H1 (cell line): ENCODE data around the gene CLEC2B. TPM values are rescaled to one million over a fixed set of nuclear protein-coding genes. Genes with fewer than 3 reads are reported as not detected.

Experiments
- CTCF ChIA-PET: fragments of 300-600 bp; sonication (Branson Sonifier 250); formaldehyde crosslinking; loops from one replicate; lab custom pipeline; 2021; ENCODE audit not compliant: partially characterized antibody; lab: Charles Lee
- POLR2A ChIA-PET: fragments of 300-600 bp; sonication (Branson Sonifier 250); formaldehyde crosslinking; loops from one replicate; lab custom pipeline; 2021; ENCODE audit warnings: inconsistent platforms; ENCODE audit not compliant: partially characterized antibody; lab: Charles Lee
- DNase-seq, 2 experiments: peaks; one replicate each; pipeline versions ENCODE4 v3.0.0 to v3.0.0-alpha.2; 2010 to 2022; ENCODE audit warnings: low spot score in 2 of 2, low read depth in 1 of 2, mixed read lengths in 1 of 2
- FAIRE-seq: peaks from 2 replicates; lab custom pipeline; 2011; peaks lifted over from hg19 to GRCh38; lab: Jason Lieb, UNC
- H2AFZ ChIP-seq: 2 replicates; pipeline ENCODE4 v1.8.1; 2012; ENCODE audit warnings: low read length, inconsistent platforms
- H2AK5ac ChIP-seq: 2 replicates; pipeline ENCODE4 v1.6.1; 2013; ENCODE audit warnings: low read depth, low read length
- H2BK120ac ChIP-seq: replicated peaks from 2 replicates; pipeline ENCODE3; 2013; ENCODE audit warnings: low read depth, low read length, inconsistent platforms
- H2BK12ac ChIP-seq: 2 replicates; pipeline ENCODE4 v1.6.1; 2013; ENCODE audit warnings: low read depth, low read length
- H2BK15ac ChIP-seq: 2 replicates; pipeline ENCODE4 v1.6.1; 2013; ENCODE audit warnings: low read length
- H2BK20ac ChIP-seq: 2 replicates; pipeline ENCODE4 v1.6.1; 2013; ENCODE audit warnings: low read length
- H2BK5ac ChIP-seq: 2 replicates; pipeline ENCODE4 v1.6.1; 2013; ENCODE audit warnings: low read depth, low read length
- H3K14ac ChIP-seq: 2 replicates; pipeline ENCODE4 v1.6.1; 2013; ENCODE audit warnings: inconsistent platforms; ENCODE audit not compliant: insufficient read length
- H3K18ac ChIP-seq: 2 replicates; pipeline ENCODE4 v1.6.1; 2013; ENCODE audit warnings: low read length; ENCODE audit errors: extremely low read depth
- H3K23ac ChIP-seq: 2 replicates; pipeline ENCODE4 v1.6.1; 2013; ENCODE audit warnings: inconsistent platforms; ENCODE audit not compliant: insufficient read length
- H3K23me2 ChIP-seq: 2 replicates; pipeline ENCODE4 v1.6.1; 2013; ENCODE audit warnings: low read depth, low read length
- H3K27ac ChIP-seq: 2 replicates; pipeline ENCODE4 v1.6.1; 2011; ENCODE audit warnings: low read depth, low read length, inconsistent platforms
- H3K27me3 ChIP-seq, 4 experiments: replicated peaks in 1 of 4; 1 replicate in 1 of 4; 2 replicates in 3 of 4; pipeline versions ENCODE4 v1.6.1 to v1.8.1; 2011 to 2013; ENCODE audit warnings: low read length in 3 of 4, mild to moderate bottlenecking in 3 of 4, inconsistent platforms in 2 of 4, mixed read lengths in 2 of 4, moderate library complexity in 1 of 4; ENCODE audit not compliant: control insufficient read depth in 3 of 4, insufficient read depth in 3 of 4; ENCODE audit errors: extremely low read depth in 1 of 4
- H3K36me3 ChIP-seq, 4 experiments: 2 replicates each; pipeline versions ENCODE4 v1.6.1 to v1.8.1; 2011 to 2013; ENCODE audit warnings: mild to moderate bottlenecking in 4 of 4, low read length in 3 of 4, moderate library complexity in 2 of 4, control low read depth in 1 of 4, inconsistent platforms in 1 of 4; ENCODE audit not compliant: insufficient read depth in 4 of 4, control insufficient read depth in 2 of 4
- H3K4ac ChIP-seq: replicated peaks from 2 replicates; pipeline ENCODE3; 2013; ENCODE audit warnings: low read length, low read depth, mixed read lengths, inconsistent platforms; ENCODE audit not compliant: insufficient read length
- H3K4me1 ChIP-seq, 4 experiments: replicated peaks in 1 of 4; 1 replicate in 1 of 4; 2 replicates in 3 of 4; pipeline versions ENCODE4 v1.6.1 to v1.8.1; 2011 to 2013; ENCODE audit warnings: low read length in 3 of 4, inconsistent platforms in 2 of 4, mixed read lengths in 1 of 4; ENCODE audit not compliant: insufficient read depth in 4 of 4, control insufficient read depth in 3 of 4
- H3K4me2 ChIP-seq, 2 experiments: 2 replicates each; pipeline versions ENCODE4 v1.6.1 to v1.8.1; 2011 to 2013; ENCODE audit warnings: low read depth in 2 of 2, low read length in 2 of 2, control low read depth in 1 of 2, inconsistent platforms in 1 of 2, mild to moderate bottlenecking in 1 of 2; ENCODE audit not compliant: insufficient read depth in 1 of 2
- H3K4me3 ChIP-seq, 4 experiments: fragments of 200-600, 300-600 bp in 1 of 4; sonication (generic), shearing (Covaris generic), sonication (Bioruptor Twin) in 1 of 4; 2 replicates each; pipeline versions ENCODE4 v1.5.1 to v1.8.1; 2011 to 2016; ENCODE audit warnings: low read length in 4 of 4, low read depth in 3 of 4, control low read depth in 2 of 4, inconsistent platforms in 2 of 4, mild to moderate bottlenecking in 2 of 4, mixed read lengths in 1 of 4, moderate library complexity in 1 of 4; ENCODE audit not compliant: insufficient read depth in 2 of 4; ENCODE audit errors: extremely low read depth in 1 of 4
- H3K56ac ChIP-seq: replicated peaks from 2 replicates; pipeline ENCODE3; 2013; ENCODE audit warnings: low read depth, mild to moderate bottlenecking, mixed read lengths, low read length, inconsistent platforms; ENCODE audit not compliant: insufficient read length
- H3K79me1 ChIP-seq: 2 replicates; pipeline ENCODE4 v1.6.1; 2013; ENCODE audit warnings: low read depth, low read length, control low read depth
- H3K79me2 ChIP-seq, 2 experiments: 2 replicates each; pipeline versions ENCODE4 v1.6.1 to v1.8.1; 2012 to 2013; ENCODE audit warnings: low read length in 2 of 2, mild to moderate bottlenecking in 2 of 2, inconsistent platforms in 1 of 2; ENCODE audit not compliant: insufficient read depth in 2 of 2, control insufficient read depth in 1 of 2
- H3K9ac ChIP-seq, 4 experiments: replicated peaks in 1 of 4; 1 replicate in 1 of 4; 2 replicates in 3 of 4; pipeline versions ENCODE4 v1.6.1 to v1.8.1; 2011 to 2013; ENCODE audit warnings: low read depth in 3 of 4, low read length in 3 of 4, control low read depth in 2 of 4, mild to moderate bottlenecking in 2 of 4, moderate library complexity in 2 of 4, inconsistent platforms in 1 of 4; ENCODE audit errors: extremely low read depth in 1 of 4
- H3K9me3 ChIP-seq, 2 experiments: 2 replicates each; pipeline versions ENCODE4 v1.6.1 to v1.8.1; 2012 to 2013; ENCODE audit warnings: mild to moderate bottlenecking in 2 of 2, moderate library complexity in 2 of 2, control low read depth in 1 of 2, inconsistent platforms in 1 of 2, low read depth in 1 of 2, low read length in 1 of 2, mixed read lengths in 1 of 2; ENCODE audit not compliant: insufficient read depth in 2 of 2
- H4K20me1 ChIP-seq, 2 experiments: replicated peaks in 1 of 2; 2 replicates each; pipeline versions ENCODE3 to v1.8.1; 2011 to 2013; ENCODE audit warnings: inconsistent platforms in 2 of 2, low read length in 2 of 2, mild to moderate bottlenecking in 1 of 2; ENCODE audit not compliant: insufficient read depth in 2 of 2, control insufficient read depth in 1 of 2
- H4K5ac ChIP-seq: 2 replicates; pipeline ENCODE4 v1.6.1; 2013; ENCODE audit warnings: low read length, low read depth, mixed read lengths, inconsistent platforms; ENCODE audit not compliant: insufficient read length
- H4K8ac ChIP-seq: 2 replicates; pipeline ENCODE4 v1.8.0; 2013; ENCODE audit warnings: mild to moderate bottlenecking, moderate library complexity, low read length, inconsistent platforms; ENCODE audit not compliant: insufficient read depth; ENCODE audit errors: extremely low read depth
- H4K91ac ChIP-seq: replicated peaks from 2 replicates; pipeline ENCODE3; 2013; ENCODE audit warnings: low read length, mixed read lengths, inconsistent platforms; ENCODE audit not compliant: insufficient read length
- GTF2F1 ChIP-seq: IDR thresholded peaks from 2 replicates; pipeline ENCODE4 v1.6.1; 2012; ENCODE audit warnings: low read depth, low read length, improper control_type of control experiment, borderline replicate concordance
- RNF2 ChIP-seq: fragments of 200-900, 300-1000 bp; sonication (generic); IDR thresholded peaks from 2 replicates; pipeline ENCODE4 v1.7.1; 2016; ENCODE audit warnings: borderline replicate concordance, low read depth, mild to moderate bottlenecking, antibody characterized with exemption, low read length; ENCODE audit not compliant: poor library complexity, severe bottlenecking; ENCODE audit errors: missing control alignments
- WGBS, 2 experiments: shearing (Covaris generic) in 1 of 2; methylation state at CpG; one replicate each; pipeline versions ENCODE4 v1.1.6 to v1.1.7; 2013 to 2015; ENCODE audit warnings: low lambda C conversion rate in 2 of 2, mixed read lengths in 2 of 2, inconsistent platforms in 1 of 2, low coverage in 1 of 2, missing lambda C conversion rate in 1 of 2; ENCODE audit not compliant: insufficient replicate concordance in 2 of 2, insufficient coverage in 1 of 2, insufficient read length in 1 of 2; ENCODE audit errors: extremely low coverage in 1 of 2, missing lambda C conversion rate in 1 of 2; 5-methylcytosine and 5-hydroxymethylcytosine counted together
- polyA plus RNA-seq, 7 experiments: library from polyadenylated mRNA; depleted of rRNA in 3 of 7; stranded (reverse) in 5 of 7; unstranded in 2 of 7; fragments of >200 nt in 5 of 7; fragments of 200-250 nt in 2 of 7; gene quantifications; 1 replicate in 5 of 7; 2 replicates in 1 of 7; 4 replicates in 1 of 7; pipeline versions ENCODE4 v1.2.1 to v1.2.3, GENCODE V29; 2011 to 2013; ENCODE audit warnings: missing spikeins in 2 of 7, mixed read lengths in 2 of 7
- total RNA-seq: library from RNA; stranded (reverse); fragmentation: NEBNext Ultra II Directional; extraction: Animal tissue kit (Norgen Biotek cat#: 25700); gene quantifications from 2 replicates; pipeline ENCODE4 v1.2.1, GENCODE V29; 2021

Gene CLEC2B
- total and polyA plus RNA-seq, 2 of the 8 experiments (the other 6 are each of a cell fraction or from before 2014, with no cell fraction given), result not detected

GRCh38 chr12:9867531-9867930 is 1.6 kb downstream of the CLEC2B start:
- POLR2A ChIA-PET, result no interaction called here
- H3K23me2 ChIP-seq, result no peaks in the 10 kb centered on the region
- FAIRE-seq (no peak), DNase-seq (no peak)
- H2AFZ ChIP-seq, result no peak overlapping the region
- no peak overlapping the region for H3K14ac ChIP-seq
- H2AK5ac ChIP-seq, result no peak overlapping the region
- no peak overlapping the region for H3K9ac ChIP-seq
- no peak overlapping the region for H2BK12ac ChIP-seq
- TF ChIP-seq RNF2 (no peak), GTF2F1 (no peak)
- H3K4me1 ChIP-seq, result peaks cover 0 to 6% (median 2%) of the 10 kb centered on the region in 4 experiments; a peak in 2 of 7 replicates
- no peak overlapping the region for H3K4me3 ChIP-seq
- H3K79me1 ChIP-seq, result no peaks in the 10 kb centered on the region
- H3K23ac ChIP-seq, result no peak overlapping the region
- H3K4ac ChIP-seq, result no peak overlapping the region
- H3K4me2 ChIP-seq, result no peak overlapping the region
- H3K27ac ChIP-seq, result no peak overlapping the region
- H2BK5ac ChIP-seq, result no peak overlapping the region
- WGBS, 2 experiments, result 90% methylated on average over 4 of the region's 4 CpGs; no CpG with 5 or more reads in 1 of the 2 experiments
- no peak overlapping the region for H2BK20ac ChIP-seq
- no peak overlapping the region for H4K91ac ChIP-seq
- no peaks in the 10 kb centered on the region for H3K9me3 ChIP-seq
- H2BK120ac ChIP-seq, result no peak overlapping the region
- H2BK15ac ChIP-seq, result no peak overlapping the region
- H4K8ac ChIP-seq, result no peak overlapping the region
- CTCF ChIA-PET, result interaction anchor here (1.1 to 1.6 kb wide), 3 partner anchors 18 to 260 kb away, joined by 3 to 4 read pairs (median 4); no protein-coding TSS in a partner anchor
- no peaks in the 10 kb centered on the region for H3K79me2 ChIP-seq
- no peak overlapping the region for H4K5ac ChIP-seq
- no peaks in the 10 kb centered on the region for H3K27me3 ChIP-seq
- no peak overlapping the region for H3K18ac ChIP-seq
- no peaks in the 10 kb centered on the region for H3K36me3 ChIP-seq
- no peaks in the 10 kb centered on the region for H4K20me1 ChIP-seq
- H3K56ac ChIP-seq, result no peak overlapping the region
